Stimulated activated CD8-positive, alpha-beta memory T cell treated with anti-CD3 and anti-CD28 coated beads, Interleukin-4, amount 100 ng/mL, for 24 hours (primary cell): ENCODE data around the gene MCC.

Source experiments
- DNase-seq: peaks from one replicate; pipeline ENCODE4 v3.0.0-alpha.2; 2020; ENCODE audit warnings: low read depth

Gene MCC

GRCh38 chr5:113319256-113320053 is 168.8 kb downstream of the MCC start:
- DNase-seq: no peak

GRCh38 chr5:113317636-113318035 is 170.6 kb downstream of the MCC start:
- DNase-seq: no peak

GRCh38 chr5:113311301-113311700 is 177.0 kb downstream of the MCC start:
- no peak for DNase-seq

- DNase-seq: no peak
Measured at GRCh38 chr5:113302120-113302519, 186.1 kb downstream of the MCC start.

GRCh38 chr5:113299591-113299990 is 188.7 kb downstream of the MCC start:
- DNase-seq: no peak

GRCh38 chr5:113296676-113297075 is 191.6 kb downstream of the MCC start:
- no peak for DNase-seq

- no peak for DNase-seq
Measured at GRCh38 chr5:113295111-113295539, 193.1 kb downstream of the MCC start.

GRCh38 chr5:113294311-113295110 is 193.7 kb downstream of the MCC start:
- peak; percentile 70 for DNase-seq

- DNase-seq: no peak
Measured at GRCh38 chr5:113293975-113294310, 194.3 kb downstream of the MCC start.

- no peak for DNase-seq
Measured at GRCh38 chr5:113293068-113293974, 194.9 kb downstream of the MCC start.

GRCh38 chr5:113292462-113292861 is 195.8 kb downstream of the MCC start:
- DNase-seq: no peak

GRCh38 chr5:113283558-113283957 is 204.7 kb downstream of the MCC start:
- no peak for DNase-seq

- no peak for DNase-seq
Measured at GRCh38 chr5:113282472-113282871, 205.8 kb downstream of the MCC start.

GRCh38 chr5:113281194-113281593 is 207.1 kb downstream of the MCC start:
- no peak for DNase-seq

- no peak for DNase-seq
Measured at GRCh38 chr5:113280541-113280940, 207.7 kb downstream of the MCC start.

- DNase-seq: no peak
Measured at GRCh38 chr5:113278976-113279375, 209.3 kb downstream of the MCC start.

- no peak for DNase-seq
Measured at GRCh38 chr5:113276493-113276892, 211.8 kb downstream of the MCC start.

GRCh38 chr5:113276001-113276400 is 212.3 kb downstream of the MCC start:
- no peak for DNase-seq

- no peak for DNase-seq
Measured at GRCh38 chr5:113274836-113275414, 213.3 kb downstream of the MCC start.

GRCh38 chr5:113273948-113274347 is 214.3 kb downstream of the MCC start:
- DNase-seq: no peak

GRCh38 chr5:113271745-113272454 is 216.4 kb downstream of the MCC start:
- no peak for DNase-seq
